Measurements from ENCODE around the gene CLCNKA. TPM values are rescaled to one million over a fixed set of nuclear protein-coding genes. Genes with fewer than 3 reads are reported as not detected.

Gene CLCNKA
- total RNA-seq, 1 experiment from 2014 or later = not detected

DNA sequence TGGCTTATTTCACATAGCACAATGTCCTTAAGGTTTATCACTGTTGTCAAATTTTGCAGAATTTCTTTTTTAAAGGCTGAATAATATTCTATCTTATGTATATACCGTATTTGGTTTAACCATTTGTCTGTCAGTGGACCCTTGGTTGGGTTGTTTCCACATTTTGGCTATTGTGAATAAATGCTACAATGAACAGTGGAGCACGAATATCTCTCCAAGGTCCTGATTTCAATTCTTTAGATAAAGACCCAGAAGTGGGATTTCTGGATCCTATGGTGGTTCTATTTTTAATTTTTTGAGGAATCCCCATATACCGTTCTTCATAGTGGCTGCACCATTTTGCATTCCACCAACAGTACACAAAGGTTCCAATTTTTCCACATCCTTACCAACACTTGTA is 40.2 kb upstream of the CLCNKA start:
- H3K27me3 ChIP-seq (replicated peaks; ENCODE audit: control insufficient read depth, insufficient read depth, low read length) = no peaks in the 10 kb centered on the region
- no peak for DNase-seq
- peaks cover 11% of the 10 kb centered on the region for H3K9me3 Mint-ChIP-seq (ENCODE audit: unreplicated experiment)
- H3K4me3 Mint-ChIP-seq (ENCODE audit: unreplicated experiment) = no peak overlapping the region
- H3K36me3 ChIP-seq (ENCODE audit: control insufficient read depth, insufficient read depth, low read length) = no peaks in the 10 kb centered on the region
- H3K27me3 Mint-ChIP-seq (ENCODE audit: insufficient read depth, unreplicated experiment) = no peaks in the 10 kb centered on the region
- H3K9me3 ChIP-seq = peaks cover 4% of the 10 kb centered on the region; the same call in 1 of the 2 replicates
- H3K27ac Mint-ChIP-seq (ENCODE audit: unreplicated experiment) = no peak overlapping the region
- CTCF ChIA-PET = no interaction called here
- no TSS peak for BruUV-seq (replicated peaks)
- no peaks in the 10 kb centered on the region for H3K36me3 Mint-ChIP-seq (ENCODE audit: insufficient read depth, unreplicated experiment)
- POLR2A ChIA-PET = no interaction called here
- TF ChIP-seq, protein P1, sequence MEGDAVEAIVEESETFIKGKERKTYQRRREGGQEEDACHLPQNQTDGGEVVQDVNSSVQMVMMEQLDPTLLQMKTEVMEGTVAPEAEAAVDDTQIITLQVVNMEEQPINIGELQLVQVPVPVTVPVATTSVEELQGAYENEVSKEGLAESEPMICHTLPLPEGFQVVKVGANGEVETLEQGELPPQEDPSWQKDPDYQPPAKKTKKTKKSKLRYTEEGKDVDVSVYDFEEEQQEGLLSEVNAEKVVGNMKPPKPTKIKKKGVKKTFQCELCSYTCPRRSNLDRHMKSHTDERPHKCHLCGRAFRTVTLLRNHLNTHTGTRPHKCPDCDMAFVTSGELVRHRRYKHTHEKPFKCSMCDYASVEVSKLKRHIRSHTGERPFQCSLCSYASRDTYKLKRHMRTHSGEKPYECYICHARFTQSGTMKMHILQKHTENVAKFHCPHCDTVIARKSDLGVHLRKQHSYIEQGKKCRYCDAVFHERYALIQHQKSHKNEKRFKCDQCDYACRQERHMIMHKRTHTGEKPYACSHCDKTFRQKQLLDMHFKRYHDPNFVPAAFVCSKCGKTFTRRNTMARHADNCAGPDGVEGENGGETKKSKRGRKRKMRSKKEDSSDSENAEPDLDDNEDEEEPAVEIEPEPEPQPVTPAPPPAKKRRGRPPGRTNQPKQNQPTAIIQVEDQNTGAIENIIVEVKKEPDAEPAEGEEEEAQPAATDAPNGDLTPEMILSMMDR (IDR thresholded peaks at IDR 0.05; ENCODE audit: insufficient read depth in 1 of 2, low read depth in 1 of 2, low read length in 1 of 2, severe bottlenecking in 1 of 2, unreplicated experiment in 1 of 2) = no peak
- no peaks in the 10 kb centered on the region for H3K4me1 Mint-ChIP-seq (ENCODE audit: low read depth, unreplicated experiment)
- intact Hi-C loops (cut with micrococcal nuclease; ENCODE audit: unreplicated experiment) = no loop called here
- no peak overlapping the region for H3K4me3 ChIP-seq (ENCODE audit: low read depth, low read length)
- no peaks in the 10 kb centered on the region for H3K4me1 ChIP-seq

DNA sequence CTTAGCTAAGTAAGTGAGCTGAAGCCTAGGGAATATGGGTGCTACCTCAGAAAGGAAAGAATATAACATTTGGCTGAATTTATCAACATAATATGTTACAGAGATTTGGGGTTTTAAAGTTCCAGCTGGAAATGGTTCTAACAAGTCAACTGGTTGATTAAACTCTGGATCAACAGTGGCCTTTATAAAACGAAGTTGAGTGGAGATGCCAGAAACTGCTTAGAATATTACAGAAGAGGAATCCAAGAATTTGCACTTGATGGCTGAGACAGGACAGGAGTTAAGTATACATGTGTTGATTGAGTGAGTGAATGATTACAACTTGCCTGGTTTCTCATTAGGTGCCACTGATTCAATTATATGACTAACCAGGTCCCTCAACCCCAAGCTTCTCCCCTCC is 38.6 kb upstream of the CLCNKA start:
- Mint-ChIP-seq H3K27me3 (ENCODE audit: insufficient read depth, unreplicated experiment) (no peaks in the 10 kb centered on the region), H3K4me1 (ENCODE audit: low read depth, unreplicated experiment) (no peaks in the 10 kb centered on the region), H3K4me3 (ENCODE audit: unreplicated experiment) (no peak overlapping the region), H3K9me3 (ENCODE audit: unreplicated experiment) (peaks cover 11% of the 10 kb centered on the region), H3K36me3 (ENCODE audit: insufficient read depth, unreplicated experiment) (no peaks in the 10 kb centered on the region), H3K27ac (ENCODE audit: unreplicated experiment) (no peak overlapping the region)
- no TSS peak for BruUV-seq (replicated peaks)
- intact Hi-C loops (cut with micrococcal nuclease; ENCODE audit: unreplicated experiment) = no loop called here
- Histone ChIP-seq H3K27me3 (replicated peaks; ENCODE audit: control insufficient read depth, insufficient read depth, low read length) (no peaks in the 10 kb centered on the region), H3K9me3 (peaks cover 4% of the 10 kb centered on the region; the same call in 1 of the 2 replicates), H3K4me3 (ENCODE audit: low read depth, low read length) (no peak overlapping the region), H3K4me1 (no peaks in the 10 kb centered on the region), H3K36me3 (ENCODE audit: control insufficient read depth, insufficient read depth, low read length) (no peaks in the 10 kb centered on the region)
- no peak for DNase-seq
- CTCF ChIA-PET = no interaction called here
- TF ChIP-seq, protein P1 (IDR thresholded peaks at IDR 0.05; ENCODE audit: insufficient read depth in 1 of 2, low read depth in 1 of 2, low read length in 1 of 2, severe bottlenecking in 1 of 2, unreplicated experiment in 1 of 2) = no peak
- POLR2A ChIA-PET = no interaction called here

DNA sequence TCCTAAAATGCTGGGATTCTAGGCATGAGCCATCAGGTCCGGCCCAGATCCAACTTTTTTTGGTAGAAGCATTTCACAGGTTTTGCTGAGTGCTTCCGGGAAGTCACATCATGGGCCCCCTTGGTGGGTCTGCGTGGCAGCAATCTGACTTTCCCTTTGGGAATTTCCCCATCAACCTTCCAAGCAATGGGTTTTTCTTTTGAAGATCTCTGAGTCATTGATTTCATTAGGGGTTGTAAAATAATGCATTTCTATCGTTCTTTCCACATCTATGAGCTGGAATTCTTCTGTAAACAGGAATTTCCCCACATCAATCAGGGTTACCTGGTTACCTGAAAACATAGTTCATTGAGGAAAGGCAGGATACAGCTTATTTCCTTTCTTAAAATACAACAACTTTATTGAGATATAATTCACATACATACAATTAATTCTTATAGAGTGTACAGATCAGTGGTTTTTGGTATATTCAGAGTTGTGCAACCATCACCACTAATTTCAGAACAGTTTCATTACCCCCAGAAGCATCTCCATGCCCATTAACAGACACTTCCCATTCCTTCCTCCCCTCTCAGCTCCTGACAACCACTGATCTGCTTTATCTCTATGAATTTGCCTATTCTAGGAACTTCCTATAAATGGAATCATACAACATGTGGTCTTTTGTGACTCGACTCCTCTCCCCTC is 36.1 kb upstream of the CLCNKA start:
- CTCF ChIA-PET = interaction anchor here (1.1 kb wide), 1 partner anchor 11 kb away, joined by 3 read pairs; no protein-coding TSS in a partner anchor
- Mint-ChIP-seq H3K27ac (ENCODE audit: unreplicated experiment) (no peak overlapping the region), H3K4me3 (ENCODE audit: unreplicated experiment) (no peak overlapping the region), H3K27me3 (ENCODE audit: insufficient read depth, unreplicated experiment) (no peaks in the 10 kb centered on the region), H3K36me3 (ENCODE audit: insufficient read depth, unreplicated experiment) (no peaks in the 10 kb centered on the region), H3K9me3 (ENCODE audit: unreplicated experiment) (peaks cover 11% of the 10 kb centered on the region), H3K4me1 (ENCODE audit: low read depth, unreplicated experiment) (no peaks in the 10 kb centered on the region)
- BruUV-seq (replicated peaks) = no TSS peak
- POLR2A ChIA-PET = no interaction called here
- DNase-seq = no peak
- Histone ChIP-seq H3K36me3 (ENCODE audit: control insufficient read depth, insufficient read depth, low read length) (no peaks in the 10 kb centered on the region), H3K9me3 (no peaks in the 10 kb centered on the region), H3K27me3 (replicated peaks; ENCODE audit: control insufficient read depth, insufficient read depth, low read length) (no peaks in the 10 kb centered on the region), H3K4me3 (ENCODE audit: low read depth, low read length) (no peak overlapping the region), H3K4me1 (no peaks in the 10 kb centered on the region)
- intact Hi-C loops (cut with micrococcal nuclease; ENCODE audit: unreplicated experiment) = no loop called here
- TF ChIP-seq, protein P1 (IDR thresholded peaks at IDR 0.05; ENCODE audit: insufficient read depth in 1 of 2, low read depth in 1 of 2, low read length in 1 of 2, severe bottlenecking in 1 of 2, unreplicated experiment in 1 of 2) = no peak

All from Caco-2 (cell line).